Hematopoietic multipotent progenitor cell treated with erythropoietin and hydrocortisone succinate and interleukin-3 and kit ligand, for 17 days (in vitro differentiated cells): ENCODE data around the gene ECE1.
"Not testable (repeated sequence)": the region's sequence is repeated elsewhere in the genome, so short reads cannot be mapped to it uniquely, and the experiment has no call there.

Source experiments
- DNase-seq: peaks from one replicate; pipeline ENCODE4 v3.0.0-alpha.2; 2015; ENCODE audit warnings: low spot score

ECE1 gene

DNA sequence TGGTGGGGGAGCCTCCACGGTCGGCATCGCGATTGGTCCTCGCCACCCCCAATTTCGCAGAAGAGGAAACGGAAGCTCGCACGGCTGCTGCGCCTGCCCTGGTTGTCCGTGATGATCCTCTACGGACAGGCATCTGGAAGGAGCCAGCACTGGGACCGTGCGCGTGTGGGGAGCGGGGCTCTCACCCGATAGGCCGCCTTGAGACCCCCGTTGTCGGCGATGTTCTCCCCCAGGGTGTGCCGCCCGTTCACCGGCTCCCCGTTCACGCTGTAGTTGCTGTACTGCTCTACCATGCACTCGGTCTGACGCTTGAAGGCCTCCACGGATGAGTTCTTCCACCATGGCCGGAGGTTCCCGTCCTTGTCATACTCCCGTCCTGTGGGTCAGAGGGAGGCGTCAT lies 65.2 kb downstream of the ECE1 start:
- no peak for DNase-seq

DNA sequence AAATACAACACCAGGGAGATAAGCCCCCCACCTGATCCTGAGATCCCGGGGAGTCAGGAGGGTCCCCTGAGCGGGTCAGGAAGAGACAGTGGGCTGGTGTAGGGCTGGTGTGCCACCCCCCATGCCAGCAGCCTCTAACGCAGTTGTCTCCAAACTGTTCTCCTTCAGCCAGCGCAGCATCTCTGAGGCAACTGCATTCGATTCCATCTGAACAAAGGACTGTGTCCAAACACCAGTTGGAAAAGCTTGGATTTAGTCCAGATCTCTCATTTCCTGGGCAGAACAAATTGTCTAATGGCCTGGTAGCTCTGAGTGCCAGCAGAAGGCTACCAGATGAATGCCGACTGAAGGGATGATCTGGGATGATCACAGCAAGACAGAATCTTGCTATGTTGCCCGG lies 69.4 kb downstream of the ECE1 start:
- no peak for DNase-seq

DNA sequence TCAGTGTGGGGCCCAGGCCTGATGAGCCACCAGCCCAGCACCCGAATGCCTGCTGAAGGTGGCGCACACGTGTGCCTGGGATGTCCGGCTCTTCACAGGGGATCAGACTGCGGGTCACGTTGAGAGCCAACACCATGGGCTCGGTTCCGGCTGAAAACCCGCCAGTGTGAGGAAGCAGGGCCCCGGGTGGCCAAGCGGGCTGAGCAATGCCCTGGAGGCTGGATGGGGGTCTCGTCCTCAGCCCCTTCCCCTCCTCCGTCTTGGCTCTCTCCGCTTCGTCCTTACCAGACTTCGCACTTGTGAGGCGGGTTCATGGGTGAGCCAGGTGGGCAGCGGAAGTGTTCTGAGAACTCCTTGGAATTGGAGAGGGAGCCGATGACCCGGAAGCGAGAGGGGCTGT lies 70.6 kb downstream of the ECE1 start:
- no peak for DNase-seq

GRCh38 chr1:21217812-21218596 lies 72.3 kb downstream of the ECE1 start:
- DNase-seq: peak; percentile 46

GRCh38 chr1:21216835-21217811 lies 73.1 kb downstream of the ECE1 start:
- DNase-seq: peak; percentile 73

- no peak for DNase-seq
Observed at GRCh38 chr1:21212126-21212525, 78.1 kb downstream of the ECE1 start.

DNA sequence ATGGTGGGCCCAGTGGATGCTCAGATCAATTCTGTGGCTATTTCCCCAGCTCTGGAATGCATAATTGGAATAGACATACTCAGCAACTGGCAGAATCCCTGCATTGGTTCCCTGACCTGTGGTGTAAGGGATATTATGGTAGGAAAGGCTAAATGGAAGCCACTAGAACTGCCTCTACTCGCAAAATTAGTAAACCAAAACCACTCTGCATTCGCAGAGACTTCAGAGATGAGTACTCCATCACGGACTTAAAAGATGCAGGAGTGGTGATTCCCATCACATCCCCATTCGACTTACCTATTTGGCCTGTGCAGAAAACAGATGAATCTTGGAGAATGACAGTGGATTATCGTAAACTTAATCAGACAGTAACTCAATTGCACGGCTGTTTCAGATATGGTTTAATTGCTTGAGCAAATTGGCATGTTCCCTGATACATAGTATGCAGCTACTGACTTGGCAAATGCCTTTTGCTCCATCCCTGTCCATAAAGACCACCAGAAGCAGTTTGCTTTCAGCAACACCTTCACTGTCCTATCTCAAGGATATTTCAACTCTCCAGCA lies 82.0 kb downstream of the ECE1 start:
- DNase-seq: not testable (repeated sequence)

DNA sequence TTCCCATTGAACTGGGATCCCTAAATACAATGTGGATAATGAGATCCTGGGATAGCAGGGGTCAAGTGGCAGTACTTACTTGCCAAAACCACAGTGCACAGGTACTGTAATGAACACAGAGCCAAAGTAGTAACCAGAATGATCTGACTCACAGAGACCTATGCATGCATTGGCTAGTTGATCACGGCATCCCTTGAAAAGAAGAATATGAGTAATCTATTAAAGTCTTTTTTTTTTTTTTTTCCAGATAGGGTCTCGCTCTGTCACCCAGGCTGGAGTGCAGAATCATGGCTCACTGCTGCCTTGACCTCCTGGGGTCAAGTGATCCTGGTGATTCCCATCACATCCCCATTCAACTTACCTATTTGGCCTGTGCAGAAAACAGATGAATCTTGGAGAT lies 84.1 kb downstream of the ECE1 start:
- no peak for DNase-seq

DNA sequence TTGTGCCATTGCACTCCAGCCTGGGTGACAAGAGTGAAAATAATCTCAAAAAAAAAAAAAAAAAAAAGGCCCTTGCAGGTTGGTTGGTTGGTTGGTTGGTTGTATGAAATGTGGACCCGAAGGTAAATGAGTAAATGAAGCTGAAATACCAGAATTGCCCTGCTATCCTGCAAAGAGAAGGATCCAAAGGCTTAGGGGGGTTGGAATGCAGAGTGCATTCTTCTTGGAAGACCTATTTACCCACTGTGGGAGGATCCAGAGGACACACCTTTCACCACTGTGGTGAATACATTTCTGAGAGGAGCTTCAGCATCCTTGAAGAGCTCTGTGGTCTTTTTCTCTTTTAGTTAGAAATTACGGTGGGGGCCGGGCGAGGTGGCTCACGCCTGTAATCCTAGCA lies 84.8 kb downstream of the ECE1 start:
- no peak for DNase-seq

GRCh38 chr1:21201650-21202049 lies 88.6 kb downstream of the ECE1 start:
- no peak for DNase-seq

- not testable (repeated sequence) for DNase-seq
Observed at GRCh38 chr1:21201238-21201637, 89.0 kb downstream of the ECE1 start.

DNA sequence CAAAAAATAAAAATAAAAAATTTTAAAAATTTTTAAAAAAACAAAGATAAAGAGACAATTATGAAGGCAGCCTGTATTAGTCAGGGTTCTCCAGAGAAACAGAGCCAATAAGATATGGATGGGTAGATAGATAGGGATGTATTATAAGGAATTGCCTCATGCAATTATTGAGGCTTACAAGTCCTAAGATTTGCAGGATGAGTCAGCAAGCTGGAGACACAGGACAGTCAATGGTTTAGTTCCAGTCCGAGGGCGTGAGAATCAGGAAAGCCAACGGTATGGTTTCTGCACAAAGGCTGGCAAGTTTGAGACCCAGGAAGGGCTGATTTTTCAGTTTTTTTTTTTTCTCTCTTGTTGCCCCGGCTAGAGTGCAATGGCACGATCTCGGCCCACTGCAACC lies 89.5 kb downstream of the ECE1 start:
- no peak for DNase-seq

GRCh38 chr1:21198929-21199328 lies 91.3 kb downstream of the ECE1 start:
- no peak for DNase-seq

DNA sequence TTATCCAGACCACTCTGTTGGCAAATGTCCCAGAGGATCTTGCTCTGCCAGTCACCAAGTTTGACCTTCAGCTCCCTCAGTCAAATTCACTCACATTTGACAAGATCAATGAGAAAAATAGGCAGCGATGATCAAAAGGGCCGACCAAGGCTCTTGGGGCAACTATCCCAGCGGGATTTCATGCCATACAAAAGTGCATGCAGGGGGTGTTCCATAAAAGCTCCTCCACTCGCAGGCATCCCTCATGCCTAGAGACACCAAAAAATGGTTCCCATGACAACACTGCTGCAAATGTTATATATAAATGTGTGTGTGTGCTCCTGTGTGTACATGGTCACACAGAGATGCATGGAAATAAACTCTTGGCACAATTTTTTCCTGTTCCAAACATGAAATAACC lies 97.4 kb downstream of the ECE1 start:
- DNase-seq: no peak

- DNase-seq: no peak
Observed at GRCh38 chr1:21192284-21192683, 98.0 kb downstream of the ECE1 start.

DNA sequence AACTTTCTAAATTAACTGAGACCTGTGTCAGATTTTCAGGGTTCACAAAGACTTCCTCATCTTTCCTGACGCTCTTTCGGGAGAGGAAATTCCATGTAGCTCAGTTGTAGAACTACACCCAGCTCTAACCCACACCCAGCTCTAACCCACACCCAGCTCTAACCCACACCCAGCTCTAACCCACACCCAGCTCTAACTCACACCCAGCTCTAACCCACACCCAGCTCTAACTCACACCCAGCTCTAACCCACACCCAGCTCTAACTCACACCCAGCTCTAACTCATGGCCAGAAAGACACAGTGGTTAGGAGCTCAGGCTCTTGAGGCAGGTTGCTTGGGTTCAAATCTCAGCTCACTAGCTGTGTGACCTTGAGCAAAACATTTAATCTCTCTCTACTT lies 99.5 kb downstream of the ECE1 start:
- peak; percentile 47 for DNase-seq

- DNase-seq: no peak
Observed at GRCh38 chr1:21189906-21190500, 100.3 kb downstream of the ECE1 start.

DNA sequence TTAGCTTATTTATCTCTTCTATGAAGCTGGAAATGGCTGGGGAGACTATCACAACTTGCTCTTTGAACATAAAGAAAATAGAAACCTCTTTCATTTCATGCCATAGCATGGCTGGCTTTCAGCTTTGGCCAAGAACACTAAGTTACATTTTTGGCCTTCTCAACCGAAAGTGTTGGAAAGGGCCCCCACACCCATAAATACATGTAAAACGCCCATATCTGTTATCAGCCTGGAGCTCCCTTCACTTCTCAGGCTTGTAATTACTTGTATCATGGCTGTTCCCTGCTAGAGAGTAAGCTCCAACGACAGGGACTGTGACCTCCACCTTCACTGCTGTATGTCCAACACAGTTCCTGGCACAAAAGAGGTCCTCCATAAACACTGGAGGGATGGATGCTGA lies 100.8 kb downstream of the ECE1 start:
- peak; percentile 55 for DNase-seq

- DNase-seq: no peak
Observed at GRCh38 chr1:21188235-21188634, 102.0 kb downstream of the ECE1 start.

DNA sequence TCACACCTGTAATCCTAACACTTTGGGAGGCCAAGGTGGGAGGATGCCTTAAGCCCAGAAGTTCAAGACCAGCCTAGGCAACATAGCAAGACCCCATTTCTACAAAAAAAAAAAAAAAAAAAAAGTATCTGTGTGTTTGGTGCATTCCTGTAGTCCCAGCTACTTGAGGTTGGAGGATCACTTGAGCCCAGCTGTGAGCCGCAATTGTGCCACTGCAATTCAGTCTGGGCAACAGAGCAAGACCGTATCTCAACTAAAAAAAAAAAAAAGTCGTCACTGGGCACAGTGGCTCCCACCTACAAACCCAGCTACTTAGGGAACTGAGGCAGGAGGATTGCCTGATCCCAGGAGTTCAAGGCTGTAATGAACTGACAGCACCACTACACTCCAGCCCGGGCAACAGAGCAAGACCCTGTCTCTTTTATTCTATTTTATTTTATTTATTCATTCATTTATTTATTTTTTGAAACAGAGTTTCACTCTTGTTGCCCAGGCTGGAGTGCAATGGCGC lies 105.0 kb downstream of the ECE1 start:
- no peak for DNase-seq

GRCh38 chr1:21184276-21184675 lies 106.0 kb downstream of the ECE1 start:
- DNase-seq: no peak

- DNase-seq: no peak
Observed at GRCh38 chr1:21182181-21182731, 108.0 kb downstream of the ECE1 start.
